H1 (cell line): Measurements from ENCODE around the gene PHTF2. TPM values are rescaled to one million over a fixed set of nuclear protein-coding genes. Genes with fewer than 3 reads are reported as not detected.

Experiments used
- JUN ChIP-seq: IDR thresholded peaks from 2 replicates; pipeline ENCODE4 v1.6.1; 2011; ENCODE audit warnings: low read depth, mild to moderate bottlenecking, improper control_type of control experiment, low read length
- MAFK ChIP-seq: IDR thresholded peaks from 2 replicates; pipeline ENCODE4 v1.6.1; 2012; ENCODE audit warnings: low read depth, mild to moderate bottlenecking, improper control_type of control experiment, low read length
- RBBP5 ChIP-seq: IDR thresholded peaks from 2 replicates; pipeline ENCODE4 v1.7.1; 2012; ENCODE audit warnings: low read depth, mild to moderate bottlenecking, inconsistent platforms, low read length, moderate library complexity, borderline replicate concordance
- TBP ChIP-seq: IDR thresholded peaks from 2 replicates; pipeline ENCODE4 v1.6.1; 2011; ENCODE audit warnings: low read depth, low read length, improper control_type of control experiment
- polyA plus RNA-seq, 7 experiments: library from polyadenylated mRNA; depleted of rRNA in 3 of 7; stranded (reverse) in 5 of 7; unstranded in 2 of 7; fragments of >200 nt in 5 of 7; fragments of 200-250 nt in 2 of 7; gene quantifications; 1 replicate in 5 of 7; 2 replicates in 1 of 7; 4 replicates in 1 of 7; pipeline versions ENCODE4 v1.2.1 to v1.2.3, GENCODE V29; 2011 to 2013; ENCODE audit warnings: missing spikeins in 2 of 7, mixed read lengths in 2 of 7
- total RNA-seq: library from RNA; stranded (reverse); fragmentation: NEBNext Ultra II Directional; extraction: Animal tissue kit (Norgen Biotek cat#: 25700); gene quantifications from 2 replicates; pipeline ENCODE4 v1.2.1, GENCODE V29; 2021
- TF ChIP-seq, protein P1 (sequence below), 3 experiments: IDR thresholded peaks; 1 replicate in 2 of 3; 2 replicates in 1 of 3; pipeline versions ENCODE4 v1.5.1 to v1.6.1; 2011; ENCODE audit warnings: low read length in 3 of 3, mild to moderate bottlenecking in 3 of 3, inconsistent platforms in 2 of 3, low read depth in 1 of 3, moderate library complexity in 1 of 3; ENCODE audit not compliant: insufficient read depth in 1 of 3; ENCODE audit errors: control extremely low read depth in 1 of 3

Gene PHTF2
- total and polyA plus RNA-seq, 2 of the 8 experiments (the other 6 are each of a cell fraction or from before 2014, with no cell fraction given): 9.0 to 25.4 TPM

- TF ChIP-seq JUN (no peak), RBBP5 (no peak), TBP (no peak), MAFK (no peak)
- TF ChIP-seq, protein P1, sequence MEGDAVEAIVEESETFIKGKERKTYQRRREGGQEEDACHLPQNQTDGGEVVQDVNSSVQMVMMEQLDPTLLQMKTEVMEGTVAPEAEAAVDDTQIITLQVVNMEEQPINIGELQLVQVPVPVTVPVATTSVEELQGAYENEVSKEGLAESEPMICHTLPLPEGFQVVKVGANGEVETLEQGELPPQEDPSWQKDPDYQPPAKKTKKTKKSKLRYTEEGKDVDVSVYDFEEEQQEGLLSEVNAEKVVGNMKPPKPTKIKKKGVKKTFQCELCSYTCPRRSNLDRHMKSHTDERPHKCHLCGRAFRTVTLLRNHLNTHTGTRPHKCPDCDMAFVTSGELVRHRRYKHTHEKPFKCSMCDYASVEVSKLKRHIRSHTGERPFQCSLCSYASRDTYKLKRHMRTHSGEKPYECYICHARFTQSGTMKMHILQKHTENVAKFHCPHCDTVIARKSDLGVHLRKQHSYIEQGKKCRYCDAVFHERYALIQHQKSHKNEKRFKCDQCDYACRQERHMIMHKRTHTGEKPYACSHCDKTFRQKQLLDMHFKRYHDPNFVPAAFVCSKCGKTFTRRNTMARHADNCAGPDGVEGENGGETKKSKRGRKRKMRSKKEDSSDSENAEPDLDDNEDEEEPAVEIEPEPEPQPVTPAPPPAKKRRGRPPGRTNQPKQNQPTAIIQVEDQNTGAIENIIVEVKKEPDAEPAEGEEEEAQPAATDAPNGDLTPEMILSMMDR (IDR thresholded peaks at IDR 0.05; ENCODE audit: control extremely low read depth in 1 of 3, insufficient read depth in 1 of 3, low read depth in 1 of 3, low read length in 3 of 3): no peak
These were observed 79.9 kb downstream of the PHTF2 start (continued) for GRCh38 chr7:77878500-77878899.
